Liver (tissue), 3 donors: ENCODE measurements around the gene INPP4B.

Experiments
- ATF3 ChIP-seq: IDR thresholded peaks from 2 replicates; pipeline ENCODE4 v1.6.1; 2016; ENCODE audit warnings: antibody characterized with exemption
- CTCF ChIP-seq: fragments of 150-350 bp; IDR thresholded peaks from 2 replicates; pipeline ENCODE4 v1.5.1; 2017; ENCODE audit warnings: improper control_type of control experiment, low read depth, low read length; ENCODE audit not compliant: missing input control
- EGR1 ChIP-seq, 2 donors: IDR thresholded peaks; 2 replicates each; pipeline ENCODE4 v1.6.1; 2016 to 2018; ENCODE audit warnings: antibody characterized with exemption in 2 of 2, low read depth in 2 of 2
- JUND ChIP-seq, 2 donors: IDR thresholded peaks; 2 replicates each; pipeline ENCODE4 v1.6.1; 2016; ENCODE audit warnings: antibody characterized with exemption in 2 of 2
- MAX ChIP-seq: IDR thresholded peaks from 2 replicates; pipeline ENCODE4 v1.6.1; 2016; ENCODE audit warnings: antibody characterized with exemption
- RAD21 ChIP-seq, 2 donors: IDR thresholded peaks; 2 replicates each; pipeline ENCODE4 v1.6.1; 2016; ENCODE audit warnings: antibody characterized with exemption in 2 of 2, mild to moderate bottlenecking in 2 of 2
- REST ChIP-seq: IDR thresholded peaks from 2 replicates; pipeline ENCODE4 v1.6.1; 2016; ENCODE audit warnings: antibody characterized with exemption, mild to moderate bottlenecking
- SP1 ChIP-seq: IDR thresholded peaks from 2 replicates; pipeline ENCODE4 v1.6.1; 2018; ENCODE audit warnings: antibody characterized with exemption, mild to moderate bottlenecking
- TAF1 ChIP-seq: conservative IDR thresholded peaks from 2 replicates; pipeline ENCODE4 v1.6.1; 2016; ENCODE audit warnings: antibody characterized with exemption, mild to moderate bottlenecking
- YY1 ChIP-seq: IDR thresholded peaks from 2 replicates; pipeline ENCODE4 v1.6.1; 2016; ENCODE audit warnings: antibody characterized with exemption, mild to moderate bottlenecking
- ZBTB33 ChIP-seq: IDR thresholded peaks from 2 replicates; pipeline ENCODE4 v1.6.1; 2016; ENCODE audit warnings: antibody characterized with exemption
- donor health status: healthy.
- donor health status: healthy.

- TF ChIP-seq REST = no peak
- TF ChIP-seq ZBTB33 = no peak
- TF ChIP-seq CTCF = no peak
- TF ChIP-seq YY1 = no peak
- TF ChIP-seq ATF3 = no peak
- no peak for TF ChIP-seq TAF1
- TF ChIP-seq RAD21 (IDR thresholded peaks at IDR 0.05) = no peak
- no peak for TF ChIP-seq EGR1 (IDR thresholded peaks at IDR 0.05; ENCODE audit: low read depth in 2 of 2)
- no peak for TF ChIP-seq MAX
- no peak for TF ChIP-seq JUND (IDR thresholded peaks at IDR 0.05)
- TF ChIP-seq SP1 = no peak
Observed at GRCh38 chr4:142824368-142824767, 21.7 kb downstream of the INPP4B start.
